ENCODE measurements around the gene COPG1. TPM values are rescaled to one million over a fixed set of nuclear protein-coding genes. Genes with fewer than 3 reads are reported as not detected.

Gene COPG1
- total and polyA plus RNA-seq, 10 of the 15 experiments (the other 5 are each of a cell fraction or from before 2014, with no cell fraction given), result 54.8 to 143 (median 91.2) TPM

GRCh38 chr3:129268396-129268795 is 19.0 kb downstream of the COPG1 start:
- no peak for FAIRE-seq
- Histone ChIP-seq H3K36me3 (ENCODE audit: control insufficient read depth in 2 of 2, insufficient read depth in 2 of 2, low read length in 1 of 2) (peaks cover 29 to 60% of the 10 kb centered on the region in 2 experiments), H3K79me2 (ENCODE audit: control insufficient read depth, insufficient read depth, low read length) (no peaks in the 10 kb centered on the region), H3K27me3 (replicated peaks in 1 of 2; ENCODE audit: control insufficient read depth in 2 of 2, insufficient read depth in 2 of 2, low read length in 1 of 2) (no peaks in the 10 kb centered on the region), H4K20me1 (ENCODE audit: control insufficient read depth, insufficient read depth) (peaks cover 3% of the 10 kb centered on the region; the same call in 1 of the 2 replicates), H3K4me2 (ENCODE audit: control insufficient read depth, insufficient read depth) (no peak overlapping the region), H3K9me3 (replicated peaks; ENCODE audit: control insufficient read depth, insufficient read depth, low read length) (no peaks in the 10 kb centered on the region), H3K4me3 (no peak overlapping the region), H2AFZ (ENCODE audit: control insufficient read depth, low read depth, low read length) (no peak overlapping the region), H3K9ac (ENCODE audit: control insufficient read depth, insufficient read depth, low read length) (no peak overlapping the region), H3K4me1 (ENCODE audit: control insufficient read depth, insufficient read depth, low read length) (no peaks in the 10 kb centered on the region), H3K27ac (ENCODE audit: control insufficient read depth, insufficient read depth) (no peak overlapping the region)
- intact Hi-C loops (cut with micrococcal nuclease; ENCODE audit: unreplicated experiment), result no loop called here
- ATAC-seq, result no peak
- WGBS (ENCODE audit: insufficient coverage, insufficient replicate concordance, low lambda C conversion rate, missing lambda C conversion rate), result 94% methylated on average over 4 of the region's 4 CpGs
- SMC1A ChIA-PET (ENCODE audit: uncharacterized antibody, unreplicated experiment), result interaction anchor here (1.7 kb wide), 1 partner anchor 9 kb away, joined by 4 read pairs; no protein-coding TSS in a partner anchor
- CTCF ChIA-PET, result no interaction called here
- BruUV-seq (replicated peaks), result no TSS peak
- in situ Hi-C loops (cut with MboI), result no loop called here
- RAD21 ChIA-PET (ENCODE audit: unreplicated experiment), result no interaction called here
- no peak for DNase-seq (ENCODE audit: low read depth, low spot score)
- POLR2A ChIA-PET, result no interaction called here
- TF ChIP-seq, protein P1, sequence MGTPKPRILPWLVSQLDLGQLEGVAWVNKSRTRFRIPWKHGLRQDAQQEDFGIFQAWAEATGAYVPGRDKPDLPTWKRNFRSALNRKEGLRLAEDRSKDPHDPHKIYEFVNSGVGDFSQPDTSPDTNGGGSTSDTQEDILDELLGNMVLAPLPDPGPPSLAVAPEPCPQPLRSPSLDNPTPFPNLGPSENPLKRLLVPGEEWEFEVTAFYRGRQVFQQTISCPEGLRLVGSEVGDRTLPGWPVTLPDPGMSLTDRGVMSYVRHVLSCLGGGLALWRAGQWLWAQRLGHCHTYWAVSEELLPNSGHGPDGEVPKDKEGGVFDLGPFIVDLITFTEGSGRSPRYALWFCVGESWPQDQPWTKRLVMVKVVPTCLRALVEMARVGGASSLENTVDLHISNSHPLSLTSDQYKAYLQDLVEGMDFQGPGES (IDR thresholded peaks at IDR 0.05), result no peak
- TF ChIP-seq, protein P2, sequence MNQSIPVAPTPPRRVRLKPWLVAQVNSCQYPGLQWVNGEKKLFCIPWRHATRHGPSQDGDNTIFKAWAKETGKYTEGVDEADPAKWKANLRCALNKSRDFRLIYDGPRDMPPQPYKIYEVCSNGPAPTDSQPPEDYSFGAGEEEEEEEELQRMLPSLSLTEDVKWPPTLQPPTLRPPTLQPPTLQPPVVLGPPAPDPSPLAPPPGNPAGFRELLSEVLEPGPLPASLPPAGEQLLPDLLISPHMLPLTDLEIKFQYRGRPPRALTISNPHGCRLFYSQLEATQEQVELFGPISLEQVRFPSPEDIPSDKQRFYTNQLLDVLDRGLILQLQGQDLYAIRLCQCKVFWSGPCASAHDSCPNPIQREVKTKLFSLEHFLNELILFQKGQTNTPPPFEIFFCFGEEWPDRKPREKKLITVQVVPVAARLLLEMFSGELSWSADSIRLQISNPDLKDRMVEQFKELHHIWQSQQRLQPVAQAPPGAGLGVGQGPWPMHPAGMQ (IDR thresholded peaks at IDR 0.05; ENCODE audit: borderline replicate concordance), result no peak
- no peak for TF ChIP-seq MAX (IDR thresholded peaks at IDR 0.05; ENCODE audit: low read depth, low read length)
- TF ChIP-seq MXI1 (IDR thresholded peaks at IDR 0.05; ENCODE audit: low read depth, low read length), result no peak
- TF ChIP-seq NBN (IDR thresholded peaks at IDR 0.05), result no peak
- no peak for TF ChIP-seq EGR1 (IDR thresholded peaks at IDR 0.05; ENCODE audit: borderline replicate concordance in 1 of 2, low read depth in 2 of 2, low read length in 2 of 2)
- TF ChIP-seq CREM (IDR thresholded peaks at IDR 0.05; ENCODE audit: low read depth), result no peak
- no peak for TF ChIP-seq LARP7 (IDR thresholded peaks at IDR 0.05)
- TF ChIP-seq ZNF622 (IDR thresholded peaks at IDR 0.05), result no peak
- no peak for TF ChIP-seq ZNF592 (IDR thresholded peaks at IDR 0.05)
- no peak for TF ChIP-seq HCFC1 (IDR thresholded peaks at IDR 0.05; ENCODE audit: low read length)
- TF ChIP-seq TBL1XR1 (IDR thresholded peaks at IDR 0.05; ENCODE audit: low read depth, low read length), result no peak
- TF ChIP-seq NFYB (IDR thresholded peaks at IDR 0.05; ENCODE audit: insufficient read depth, low read depth, low read length), result no peak
- TF ChIP-seq SMC3 (IDR thresholded peaks at IDR 0.05; ENCODE audit: borderline replicate concordance, low read length), result no peak
- TF ChIP-seq ZBTB4 (CRISPR knock-in tag; IDR thresholded peaks at IDR 0.05), result no peak
- TF ChIP-seq FOXK2 (IDR thresholded peaks at IDR 0.05), result no peak
- TF ChIP-seq TCF12 (IDR thresholded peaks at IDR 0.05; ENCODE audit: low read depth, low read length), result no peak
